DND-41 (cell line): ENCODE results near the gene PRSS56.

ENCODE experiments used
- CTCF ChIP-seq: IDR thresholded peaks from 2 replicates; pipeline ENCODE4 v1.5.1; 2012; ENCODE audit warnings: borderline replicate concordance, low read length, moderate library complexity, mild to moderate bottlenecking; ENCODE audit not compliant: poor library complexity, severe bottlenecking; ENCODE audit errors: extremely low read depth
- EZH2 ChIP-seq: IDR thresholded peaks from 3 replicates; pipeline ENCODE4 v1.6.1; 2012; ENCODE audit warnings: borderline replicate concordance, low read depth, mild to moderate bottlenecking, moderate library complexity, low read length, inconsistent platforms; ENCODE audit not compliant: severe bottlenecking

- TF ChIP-seq CTCF (no peak), EZH2 (no peak)
These were observed 5.0 kb downstream of the PRSS56 start for GRCh38 chr2:232525199-232525598.
